ENCODE results near the gene FBXL14. TPM values are rescaled to one million over a fixed set of nuclear protein-coding genes. Genes with fewer than 3 reads are reported as not detected.
A peak's percentile ranks its signal among the peaks of the same experiment; 100 is the strongest.

The FBXL14 gene
- total and polyA plus RNA-seq, 2 of the 13 experiments (the other 11 are each of a cell fraction or from before 2014, with no cell fraction given) = 7.0 to 7.4 TPM

DNA sequence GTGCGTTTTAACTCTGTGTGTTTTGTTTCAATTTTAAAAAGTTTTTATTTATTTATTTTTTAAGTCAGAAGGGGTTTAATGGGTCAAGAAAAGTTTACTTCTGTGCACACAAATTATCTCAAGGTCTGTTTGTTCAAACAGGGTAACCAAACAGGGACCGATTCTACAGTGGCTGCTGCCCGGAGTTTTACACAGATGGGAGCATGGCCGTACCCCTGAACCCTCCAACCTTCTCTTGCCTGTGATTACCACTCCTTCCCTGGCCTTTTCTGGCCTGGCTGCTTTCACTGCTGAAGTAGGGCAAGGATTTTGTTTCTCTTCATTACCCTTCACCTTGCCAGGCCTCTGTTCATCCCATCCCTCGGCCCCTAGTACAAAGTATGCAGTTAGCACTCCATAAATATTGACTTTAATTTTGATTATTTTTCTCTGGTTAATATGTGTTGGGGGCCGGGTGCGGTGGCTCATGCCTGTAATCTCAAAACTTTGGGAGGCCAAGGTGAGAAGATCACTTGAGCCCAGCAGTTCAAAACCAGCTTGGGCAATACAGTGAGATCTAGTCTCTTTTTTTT lies 15.8 kb upstream of the FBXL14 start (continued):
- TF ChIP-seq MAZ (IDR thresholded peaks at IDR 0.05; ENCODE audit: borderline replicate concordance, low read depth, low read length) = no peak
- TF ChIP-seq MAZ (CRISPR knock-in tag; IDR thresholded peaks at IDR 0.05; ENCODE audit: low read depth) = no peak
- TF ChIP-seq POLR2AphosphoS2 (IDR thresholded peaks at IDR 0.05; ENCODE audit: low read depth, low read length) = no peak
- TF ChIP-seq MIER3 (CRISPR knock-in tag; IDR thresholded peaks at IDR 0.05; ENCODE audit: borderline replicate concordance) = no peak
- no peak for TF ChIP-seq JDP2 (CRISPR knock-in tag; IDR thresholded peaks at IDR 0.05; ENCODE audit: borderline replicate concordance)
- TF ChIP-seq KDM1A (CRISPR knock-in tag; IDR thresholded peaks at IDR 0.05) = no peak
- TF ChIP-seq, protein P1, sequence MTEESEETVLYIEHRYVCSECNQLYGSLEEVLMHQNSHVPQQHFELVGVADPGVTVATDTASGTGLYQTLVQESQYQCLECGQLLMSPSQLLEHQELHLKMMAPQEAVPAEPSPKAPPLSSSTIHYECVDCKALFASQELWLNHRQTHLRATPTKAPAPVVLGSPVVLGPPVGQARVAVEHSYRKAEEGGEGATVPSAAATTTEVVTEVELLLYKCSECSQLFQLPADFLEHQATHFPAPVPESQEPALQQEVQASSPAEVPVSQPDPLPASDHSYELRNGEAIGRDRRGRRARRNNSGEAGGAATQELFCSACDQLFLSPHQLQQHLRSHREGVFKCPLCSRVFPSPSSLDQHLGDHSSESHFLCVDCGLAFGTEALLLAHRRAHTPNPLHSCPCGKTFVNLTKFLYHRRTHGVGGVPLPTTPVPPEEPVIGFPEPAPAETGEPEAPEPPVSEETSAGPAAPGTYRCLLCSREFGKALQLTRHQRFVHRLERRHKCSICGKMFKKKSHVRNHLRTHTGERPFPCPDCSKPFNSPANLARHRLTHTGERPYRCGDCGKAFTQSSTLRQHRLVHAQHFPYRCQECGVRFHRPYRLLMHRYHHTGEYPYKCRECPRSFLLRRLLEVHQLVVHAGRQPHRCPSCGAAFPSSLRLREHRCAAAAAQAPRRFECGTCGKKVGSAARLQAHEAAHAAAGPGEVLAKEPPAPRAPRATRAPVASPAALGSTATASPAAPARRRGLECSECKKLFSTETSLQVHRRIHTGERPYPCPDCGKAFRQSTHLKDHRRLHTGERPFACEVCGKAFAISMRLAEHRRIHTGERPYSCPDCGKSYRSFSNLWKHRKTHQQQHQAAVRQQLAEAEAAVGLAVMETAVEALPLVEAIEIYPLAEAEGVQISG (CRISPR knock-in tag; IDR thresholded peaks at IDR 0.05) = 0 out of 2 replicates have a peak, but pooled peaks have one; percentile 32
- no peak for TF ChIP-seq NR2C2 (CRISPR knock-in tag; IDR thresholded peaks at IDR 0.05; ENCODE audit: borderline replicate concordance)
- TF ChIP-seq ZFY (CRISPR knock-in tag; IDR thresholded peaks at IDR 0.05) = no peak
- TF ChIP-seq ZNF34 (CRISPR knock-in tag; IDR thresholded peaks at IDR 0.05; ENCODE audit: borderline replicate concordance) = no peak

DNA sequence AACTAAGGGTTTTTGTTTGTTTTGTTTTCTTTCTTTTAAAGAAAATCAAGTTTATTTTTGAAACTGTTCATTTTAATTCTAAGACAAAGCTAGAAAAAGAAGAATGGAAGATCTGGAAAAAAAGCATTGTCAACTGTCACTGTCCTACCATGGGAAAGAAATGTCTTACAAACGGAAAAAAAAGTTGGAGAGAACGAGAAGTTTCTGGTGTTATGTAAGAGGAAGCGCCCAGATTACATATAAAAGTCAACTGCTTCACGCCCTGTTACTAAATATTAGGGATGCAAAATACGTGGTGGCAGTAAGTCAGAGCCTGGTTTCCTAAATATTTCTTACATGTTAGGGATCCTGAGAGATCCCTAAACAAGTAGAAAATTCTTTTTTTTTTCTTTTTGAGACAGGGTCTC lies 14.3 kb upstream of the FBXL14 start:
- Histone ChIP-seq H3K4me2 (ENCODE audit: low read depth, low read length) (no peak overlapping the region), H3K79me2 (ENCODE audit: insufficient read depth, low read length) (no peaks in the 10 kb centered on the region), H2AFZ (ENCODE audit: low read length) (no peak overlapping the region), H3K4me3 (replicated peaks in 1 of 3; ENCODE audit: insufficient read depth in 1 of 3, low read depth in 2 of 3, low read length in 3 of 3) (no peak overlapping the region), H3K27ac (ENCODE audit: extremely low read length, insufficient read depth, low read length) (no peak overlapping the region), H3K36me3 (replicated peaks in 1 of 2; ENCODE audit: control insufficient read depth in 1 of 2, insufficient read depth in 2 of 2, low read length in 2 of 2) (no peaks in the 10 kb centered on the region), H3K4me1 (ENCODE audit: insufficient read depth, low read length) (peaks cover 73% of the 10 kb centered on the region), H3K9ac (ENCODE audit: insufficient read depth, low read depth, low read length) (no peak overlapping the region), H4K20me1 (ENCODE audit: insufficient read depth, low read length) (no peaks in the 10 kb centered on the region), H3K9me3 (ENCODE audit: low read length) (no peaks in the 10 kb centered on the region), H3K27me3 (ENCODE audit: control insufficient read depth in 1 of 2, insufficient read depth in 2 of 2, low read length in 2 of 2) (peaks cover 2 to 11% of the 10 kb centered on the region in 2 experiments; a peak in 2 of 5 replicates)
- DNase-seq (ENCODE audit: low spot score) = no peak
- no peak for ATAC-seq
- no TSS peak for BruUV-seq (replicated peaks)
- intact Hi-C loops (cut with micrococcal nuclease; ENCODE audit: unreplicated experiment) = loop anchor here (10.0 kb wide), 1 partner anchor 1034 kb away; no protein-coding TSS in a partner anchor
- ChIA-PET CTCF (ENCODE audit: low intra/inter-chr PET ratio, low total read pairs) (no interaction called here), POLR2A (no interaction called here)
- in situ Hi-C loops (cut with HindIII; ENCODE audit: extremely low pct_ligation_motif_present, low pct_unique_long_range_greater_than_20kb) = no loop called here
- 31% methylated on average over 5 of the region's 5 CpGs for WGBS (ENCODE audit: low lambda C conversion rate)
- no peak for FAIRE-seq
- TF ChIP-seq MYPOP (CRISPR knock-in tag; IDR thresholded peaks at IDR 0.05) = no peak
- TF ChIP-seq ZSCAN29 (CRISPR knock-in tag; conservative IDR thresholded peaks at IDR 0.05) = no peak
- no peak for TF ChIP-seq ZNF652 (CRISPR knock-in tag; IDR thresholded peaks at IDR 0.05; ENCODE audit: borderline replicate concordance, low read depth)
- TF ChIP-seq, protein P2, sequence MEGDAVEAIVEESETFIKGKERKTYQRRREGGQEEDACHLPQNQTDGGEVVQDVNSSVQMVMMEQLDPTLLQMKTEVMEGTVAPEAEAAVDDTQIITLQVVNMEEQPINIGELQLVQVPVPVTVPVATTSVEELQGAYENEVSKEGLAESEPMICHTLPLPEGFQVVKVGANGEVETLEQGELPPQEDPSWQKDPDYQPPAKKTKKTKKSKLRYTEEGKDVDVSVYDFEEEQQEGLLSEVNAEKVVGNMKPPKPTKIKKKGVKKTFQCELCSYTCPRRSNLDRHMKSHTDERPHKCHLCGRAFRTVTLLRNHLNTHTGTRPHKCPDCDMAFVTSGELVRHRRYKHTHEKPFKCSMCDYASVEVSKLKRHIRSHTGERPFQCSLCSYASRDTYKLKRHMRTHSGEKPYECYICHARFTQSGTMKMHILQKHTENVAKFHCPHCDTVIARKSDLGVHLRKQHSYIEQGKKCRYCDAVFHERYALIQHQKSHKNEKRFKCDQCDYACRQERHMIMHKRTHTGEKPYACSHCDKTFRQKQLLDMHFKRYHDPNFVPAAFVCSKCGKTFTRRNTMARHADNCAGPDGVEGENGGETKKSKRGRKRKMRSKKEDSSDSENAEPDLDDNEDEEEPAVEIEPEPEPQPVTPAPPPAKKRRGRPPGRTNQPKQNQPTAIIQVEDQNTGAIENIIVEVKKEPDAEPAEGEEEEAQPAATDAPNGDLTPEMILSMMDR (CRISPR knock-in tag; IDR thresholded peaks at IDR 0.05) = no peak
- TF ChIP-seq U2AF1 (optimal IDR thresholded peaks at IDR 0.05; ENCODE audit: low read depth, low read length) = no peak
- TF ChIP-seq PHF8 (CRISPR knock-in tag; IDR thresholded peaks at IDR 0.05) = no peak
- no peak for TF ChIP-seq ZNF235 (CRISPR knock-in tag; IDR thresholded peaks at IDR 0.05; ENCODE audit: borderline replicate concordance)
- TF ChIP-seq KAT2B (IDR thresholded peaks at IDR 0.05; ENCODE audit: borderline replicate concordance, low read depth, low read length) = no peak

All from HepG2 (cell line).